ENCODE measurements around the gene SCN7A.
"Not testable (repeated sequence)": the region's sequence is repeated elsewhere in the genome, so short reads cannot be mapped to it uniquely, and the experiment has no call there.

Gene SCN7A

GRCh38 chr2:166388481-166389070 lies 105.5 kb downstream of the SCN7A start:
- DNase-seq, result no peak

GRCh38 chr2:166385313-166385712 lies 108.7 kb downstream of the SCN7A start:
- no peak for DNase-seq

GRCh38 chr2:166384774-166385173 lies 109.3 kb downstream of the SCN7A start:
- no peak for DNase-seq

GRCh38 chr2:166382448-166382847 lies 111.6 kb downstream of the SCN7A start:
- no peak for DNase-seq

GRCh38 chr2:166380615-166381014 lies 113.4 kb downstream of the SCN7A start:
- DNase-seq, result no peak

- no peak for DNase-seq
Measured at GRCh38 chr2:166376873-166377272, 117.2 kb downstream of the SCN7A start.

- DNase-seq, result no peak
Measured at GRCh38 chr2:166376488-166376828, 117.6 kb downstream of the SCN7A start.

GRCh38 chr2:166375736-166376487 lies 118.1 kb downstream of the SCN7A start, which contains the start of gene SCN9A:
SCN9A (minus strand) TSS chr2:166375944; CDS start chr2:166311756, 64,188 bp downstream.
- no peak for DNase-seq

GRCh38 chr2:166375195-166375735 lies 118.8 kb downstream of the SCN7A start:
- DNase-seq, result no peak

GRCh38 chr2:166373951-166374350 lies 120.1 kb downstream of the SCN7A start:
- DNase-seq, result no peak

- DNase-seq, result no peak
Measured at GRCh38 chr2:166373539-166373938, 120.5 kb downstream of the SCN7A start.

- DNase-seq, result no peak
Measured at GRCh38 chr2:166373105-166373504, 120.9 kb downstream of the SCN7A start.

GRCh38 chr2:166372046-166372445 lies 122.0 kb downstream of the SCN7A start:
- DNase-seq, result no peak

GRCh38 chr2:166365803-166366420 lies 128.1 kb downstream of the SCN7A start:
- DNase-seq, result no peak

GRCh38 chr2:166365239-166365638 lies 128.8 kb downstream of the SCN7A start:
- DNase-seq, result no peak

- no peak for DNase-seq
Measured at GRCh38 chr2:166364476-166365161, 129.4 kb downstream of the SCN7A start.

GRCh38 chr2:166361351-166362153 lies 132.5 kb downstream of the SCN7A start:
- no peak for DNase-seq

- no peak for DNase-seq
Measured at GRCh38 chr2:166360906-166361305, 133.1 kb downstream of the SCN7A start.

- DNase-seq, result no peak
Measured at GRCh38 chr2:166360426-166360825, 133.6 kb downstream of the SCN7A start.

GRCh38 chr2:166357950-166358321 lies 136.1 kb downstream of the SCN7A start:
- DNase-seq, result not testable (repeated sequence)

- DNase-seq, result no peak
Measured at GRCh38 chr2:166357068-166357949, 136.7 kb downstream of the SCN7A start.
